Muscle layer of colon (tissue), 2 donors: ENCODE results near the gene ZFYVE28.

Experiments used
- H3K27ac ChIP-seq: one replicate; pipeline ENCODE4 v1.7.0; 2013; ENCODE audit warnings: low read depth, mild to moderate bottlenecking, low read length, moderate library complexity
- H3K27me3 ChIP-seq, 2 donors: one replicate each; pipeline ENCODE4 v1.7.0; 2013; ENCODE audit warnings: low read length in 2 of 2, mild to moderate bottlenecking in 2 of 2; ENCODE audit not compliant: insufficient read depth in 2 of 2, control insufficient read depth in 1 of 2
- H3K36me3 ChIP-seq: one replicate; pipeline ENCODE4 v1.7.0; 2013; ENCODE audit warnings: mild to moderate bottlenecking, low read length; ENCODE audit not compliant: insufficient read depth
- H3K4me1 ChIP-seq: one replicate; pipeline ENCODE4 v1.7.0; 2013; ENCODE audit warnings: mild to moderate bottlenecking, low read length; ENCODE audit not compliant: insufficient read depth
- H3K4me3 ChIP-seq, 2 donors: one replicate each; pipeline ENCODE4 v1.7.0; 2013; ENCODE audit warnings: low read length in 2 of 2, low read depth in 1 of 2, mild to moderate bottlenecking in 1 of 2, moderate library complexity in 1 of 2
- H3K9ac ChIP-seq: one replicate; pipeline ENCODE4 v1.7.0; 2013; ENCODE audit warnings: low read length
- H3K9me3 ChIP-seq: one replicate; pipeline ENCODE4 v1.7.0; 2013; ENCODE audit warnings: mild to moderate bottlenecking, low read length
- donor health status: abdominal sarcoma.
- donor health status: Adenocarcinoma of cecum.

The ZFYVE28 gene

GRCh38 chr4:2366252-2367192 lies 51.9 kb downstream of the ZFYVE28 start:
- Histone ChIP-seq H3K36me3 (no peaks in the 10 kb centered on the region), H3K27me3 (no peaks in the 10 kb centered on the region), H3K9ac (no peak overlapping the region), H3K9me3 (no peaks in the 10 kb centered on the region), H3K4me1 (peaks cover 7% of the 10 kb centered on the region), H3K27ac (no peak overlapping the region), H3K4me3 (no peak overlapping the region)

DNA sequence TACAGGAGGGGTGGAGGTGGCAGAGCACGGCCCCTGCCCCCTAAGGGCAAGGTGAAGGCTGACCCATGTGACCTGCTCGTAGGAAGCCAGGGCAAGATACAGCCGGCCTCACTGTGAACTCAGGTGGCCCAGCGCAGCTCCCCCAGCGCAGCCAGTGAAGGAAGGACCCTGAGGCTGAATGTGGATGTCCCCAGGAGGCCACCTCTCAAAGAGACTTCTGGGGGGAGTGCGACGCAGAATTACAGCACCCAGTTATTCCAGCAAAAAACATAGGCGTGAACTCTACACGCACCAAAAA lies 52.6 kb downstream of the ZFYVE28 start:
- Histone ChIP-seq H3K27ac (no peak overlapping the region), H3K36me3 (no peaks in the 10 kb centered on the region), H3K9ac (no peak overlapping the region), H3K4me3 (no peak overlapping the region), H3K27me3 (no peaks in the 10 kb centered on the region), H3K4me1 (peaks cover 7% of the 10 kb centered on the region), H3K9me3 (no peaks in the 10 kb centered on the region)

- no peaks in the 10 kb centered on the region for H3K36me3 ChIP-seq
- H3K9me3 ChIP-seq = no peaks in the 10 kb centered on the region
- peak overlapping the region; percentile 34 for H3K27ac ChIP-seq
- H3K4me1 ChIP-seq = peaks cover 7% of the 10 kb centered on the region
- no peak overlapping the region for H3K9ac ChIP-seq
- no peaks in the 10 kb centered on the region for H3K27me3 ChIP-seq
- H3K4me3 ChIP-seq = peak overlapping the region; percentile 50 to 71
Measured at GRCh38 chr4:2365054-2365912, 53.2 kb downstream of the ZFYVE28 start.

- no peaks in the 10 kb centered on the region for H3K9me3 ChIP-seq
- peak overlapping the region; percentile 50 to 71 for H3K4me3 ChIP-seq
- H3K9ac ChIP-seq = peak overlapping the region; percentile 33
- H3K27ac ChIP-seq = peak overlapping the region; percentile 34
- no peaks in the 10 kb centered on the region for H3K36me3 ChIP-seq
- no peaks in the 10 kb centered on the region for H3K27me3 ChIP-seq
- H3K4me1 ChIP-seq = peaks cover 7% of the 10 kb centered on the region
Measured at GRCh38 chr4:2364654-2365053, 53.8 kb downstream of the ZFYVE28 start.

GRCh38 chr4:2363951-2364653 lies 54.3 kb downstream of the ZFYVE28 start:
- H3K4me3 ChIP-seq = peak overlapping the region; percentile 50 to 71
- peak overlapping the region; percentile 34 for H3K27ac ChIP-seq
- peak overlapping the region; percentile 33 for H3K9ac ChIP-seq
- no peaks in the 10 kb centered on the region for H3K27me3 ChIP-seq
- no peaks in the 10 kb centered on the region for H3K36me3 ChIP-seq
- H3K4me1 ChIP-seq = peaks cover 7% of the 10 kb centered on the region
- H3K9me3 ChIP-seq = no peaks in the 10 kb centered on the region

DNA sequence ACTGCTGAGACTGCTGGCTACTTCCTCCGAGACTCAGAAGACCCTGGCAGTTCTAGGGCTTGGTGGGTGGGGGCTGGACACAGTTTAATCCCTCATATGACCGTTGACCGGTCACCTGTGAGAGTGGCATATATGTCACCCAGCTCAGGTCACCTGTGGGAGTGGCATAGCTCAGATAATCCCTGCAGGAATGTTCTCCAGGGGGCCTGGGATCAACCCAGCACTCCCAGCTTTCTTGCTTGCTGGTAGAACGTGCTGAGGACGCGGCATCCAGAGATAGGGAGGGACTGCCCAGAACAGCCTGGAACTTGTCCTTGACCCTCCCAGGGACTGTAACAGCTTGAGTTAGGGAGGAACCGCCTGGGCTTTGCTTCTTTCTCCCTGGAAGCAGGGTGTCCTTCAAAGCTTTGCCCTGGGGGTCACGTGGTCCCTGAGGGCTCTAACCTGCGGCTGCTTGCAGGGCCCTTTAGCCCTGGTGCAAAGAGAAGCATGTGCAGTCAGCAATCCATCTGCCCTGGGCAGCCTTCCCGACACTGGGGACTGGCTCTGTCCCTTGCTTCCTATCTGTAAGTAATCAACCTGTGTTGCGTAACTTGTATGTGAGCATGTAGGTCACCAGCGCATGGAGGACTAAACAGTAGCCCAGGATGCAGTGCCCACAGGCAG lies 55.3 kb downstream of the ZFYVE28 start:
- Histone ChIP-seq H3K9ac (no peak overlapping the region), H3K27ac (no peak overlapping the region), H3K9me3 (no peaks in the 10 kb centered on the region), H3K4me1 (peaks cover 7% of the 10 kb centered on the region), H3K27me3 (no peaks in the 10 kb centered on the region), H3K4me3 (no peak overlapping the region), H3K36me3 (no peaks in the 10 kb centered on the region)

- H3K9me3 ChIP-seq = no peaks in the 10 kb centered on the region
- no peak overlapping the region for H3K27ac ChIP-seq
- H3K36me3 ChIP-seq = no peaks in the 10 kb centered on the region
- H3K9ac ChIP-seq = no peak overlapping the region
- H3K27me3 ChIP-seq = no peaks in the 10 kb centered on the region
- H3K4me1 ChIP-seq = peaks cover 7% of the 10 kb centered on the region
- no peak overlapping the region for H3K4me3 ChIP-seq
Measured at GRCh38 chr4:2362266-2363055, 56.0 kb downstream of the ZFYVE28 start.

- H3K9ac ChIP-seq = no peak overlapping the region
- H3K9me3 ChIP-seq = no peaks in the 10 kb centered on the region
- H3K4me3 ChIP-seq = no peak overlapping the region
- no peaks in the 10 kb centered on the region for H3K27me3 ChIP-seq
- H3K27ac ChIP-seq = no peak overlapping the region
- peaks cover 7% of the 10 kb centered on the region for H3K4me1 ChIP-seq
- H3K36me3 ChIP-seq = no peaks in the 10 kb centered on the region
Measured at GRCh38 chr4:2361366-2362265, 56.8 kb downstream of the ZFYVE28 start.

GRCh38 chr4:2360396-2360730 lies 58.1 kb downstream of the ZFYVE28 start:
- Histone ChIP-seq H3K27me3 (no peaks in the 10 kb centered on the region), H3K9ac (no peak overlapping the region), H3K36me3 (no peaks in the 10 kb centered on the region), H3K4me3 (no peak overlapping the region), H3K4me1 (peaks cover 7% of the 10 kb centered on the region), H3K27ac (no peak overlapping the region), H3K9me3 (no peaks in the 10 kb centered on the region)
